HG03066 (cell line): Measurements from ENCODE around the gene ABCD3.
A peak's percentile ranks its signal among the peaks of the same experiment; 100 is the strongest.
"Not testable (repeated sequence)": the region's sequence is repeated elsewhere in the genome, so short reads cannot be mapped to it uniquely, and the experiment has no call there.

ENCODE experiments used
- ATAC-seq: cut with Tn5 transposase; IDR thresholded peaks from one replicate; pipeline ENCODE4 v1.9.1; 2021; ENCODE audit warnings: low read depth; ENCODE audit not compliant: unreplicated experiment

The ABCD3 gene

DNA sequence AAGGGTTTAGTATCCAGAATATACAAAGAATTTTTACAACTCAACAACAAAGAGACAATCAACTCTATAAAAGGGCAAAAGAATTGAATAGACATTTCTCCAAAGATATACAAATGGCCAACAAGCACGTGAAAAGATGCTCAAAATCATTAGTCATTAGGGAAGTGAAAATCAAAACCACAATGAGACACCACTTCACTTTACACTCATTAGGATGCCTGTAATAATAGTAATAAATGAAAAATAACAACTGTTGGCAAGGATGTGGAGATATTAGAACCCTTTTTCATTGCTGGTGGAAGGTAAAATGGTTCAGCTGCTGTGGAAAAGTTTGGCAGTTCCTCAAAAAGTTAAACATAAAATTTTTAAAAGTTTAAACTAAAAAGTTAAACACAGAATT is 7.0 kb upstream of the ABCD3 start:
- peak; percentile 71 for ATAC-seq

- no peak for ATAC-seq
Observed at GRCh38 chr1:94413311-94413710, 4.9 kb upstream of the ABCD3 start.

- ATAC-seq = no peak
Observed at GRCh38 chr1:94416901-94417727, 1.1 kb upstream of the ABCD3 start.

GRCh38 chr1:94417728-94417977 is 536 bp upstream of the ABCD3 start:
- no peak for ATAC-seq

DNA sequence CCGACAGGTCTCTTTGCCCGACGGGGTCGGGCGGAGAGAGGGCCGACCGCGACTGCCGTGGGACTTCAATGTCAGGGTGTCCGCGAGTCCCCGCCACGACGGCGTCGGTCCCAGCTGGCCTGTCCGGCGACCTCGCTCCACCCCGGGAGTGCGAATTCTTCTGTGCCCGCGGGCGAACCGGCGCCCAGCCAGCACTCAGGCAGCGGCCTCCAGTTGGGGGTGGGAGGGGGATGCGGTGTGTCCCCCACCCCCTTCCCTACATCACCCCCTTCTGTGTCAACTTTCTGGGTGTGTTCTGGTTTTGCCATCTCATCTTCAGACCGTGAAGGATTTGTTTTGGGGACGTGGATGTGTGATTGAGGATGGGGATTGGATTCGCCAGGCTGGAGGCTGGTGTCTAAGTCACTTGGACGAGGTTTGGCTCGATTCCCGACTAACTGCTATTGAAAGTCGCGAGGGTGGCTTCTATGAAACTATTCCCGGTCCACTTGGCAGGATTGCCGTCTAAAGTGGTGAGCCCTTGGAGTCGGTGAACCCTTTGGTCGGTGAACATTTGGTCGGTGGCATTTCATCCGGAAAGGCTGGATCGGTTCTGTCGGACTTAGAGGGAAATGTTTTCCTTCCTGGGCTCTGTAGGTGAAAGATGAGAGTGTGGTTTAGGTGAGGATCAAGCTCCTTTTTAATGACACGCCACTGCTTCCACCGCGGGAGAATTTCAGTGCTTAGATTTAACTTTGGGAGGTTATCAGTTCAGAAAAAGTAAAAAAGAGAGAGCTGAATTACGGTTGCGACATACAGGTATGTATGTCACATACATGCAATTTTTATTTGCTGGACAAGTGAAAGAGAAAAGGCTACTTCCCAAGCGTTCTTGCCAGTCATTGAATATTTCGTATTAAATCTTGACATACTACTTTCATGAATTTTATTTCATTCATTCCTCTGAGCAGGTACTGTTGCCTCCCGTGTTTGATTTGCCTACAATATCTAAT is 771 bp downstream of the ABCD3 start:
- ATAC-seq = peak; percentile 24

- ATAC-seq = no peak
Observed at GRCh38 chr1:94422115-94422820, 4.1 kb downstream of the ABCD3 start.

DNA sequence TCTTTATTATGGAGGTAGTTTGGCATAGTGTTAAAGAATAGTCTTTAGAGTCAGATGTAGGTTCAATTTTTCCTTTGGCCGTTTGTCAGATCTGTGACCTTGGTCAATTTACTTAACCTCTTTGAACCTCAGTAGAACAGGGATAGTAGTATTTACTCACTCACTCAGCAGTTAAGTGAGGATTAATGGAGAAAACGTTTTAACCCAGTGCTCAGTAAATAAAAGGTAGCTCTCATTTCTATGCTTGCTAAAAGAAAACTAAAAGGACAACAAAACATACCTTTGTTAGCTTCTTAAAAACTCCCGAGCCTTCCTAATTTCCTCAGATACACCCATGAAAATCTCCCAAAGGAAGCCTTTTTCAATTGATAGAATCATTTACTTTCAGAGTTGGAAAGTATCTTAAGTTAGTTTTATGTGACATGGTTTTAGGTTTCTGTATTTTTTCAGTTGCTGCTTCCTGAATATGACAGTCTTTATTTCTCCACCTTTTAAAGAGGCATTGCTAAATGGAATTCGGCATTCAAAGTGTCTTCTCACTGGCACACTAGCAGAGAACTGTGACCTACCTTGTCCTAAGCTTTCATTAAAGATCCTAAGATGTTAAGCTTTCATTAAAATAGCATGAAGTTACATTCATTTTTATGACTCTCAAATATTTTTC is 7.8 kb downstream of the ABCD3 start:
- ATAC-seq = no peak

GRCh38 chr1:94426485-94426870 is 8.3 kb downstream of the ABCD3 start:
- ATAC-seq = not testable (repeated sequence)

DNA sequence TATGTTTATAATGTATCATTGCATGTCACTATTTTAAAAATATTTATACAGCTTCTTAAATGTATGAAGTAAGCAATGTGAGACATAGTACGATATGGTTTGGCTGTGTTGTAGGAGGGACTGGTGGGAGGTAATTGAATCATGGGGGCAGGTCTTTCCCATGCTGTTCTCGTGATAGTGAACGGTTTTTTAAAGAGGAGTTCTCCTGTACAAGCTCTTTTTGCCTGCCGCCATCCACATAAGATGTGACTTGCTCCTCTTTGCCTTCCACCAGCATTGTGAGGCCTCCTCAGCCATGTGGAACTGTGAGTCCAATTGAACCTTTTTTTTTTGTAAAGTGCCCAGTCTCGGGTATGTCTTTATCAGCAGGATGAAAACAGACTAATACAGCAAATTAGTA is 10.3 kb downstream of the ABCD3 start:
- ATAC-seq = no peak

GRCh38 chr1:94428927-94429528 is 10.8 kb downstream of the ABCD3 start:
- ATAC-seq = not testable (repeated sequence)

DNA sequence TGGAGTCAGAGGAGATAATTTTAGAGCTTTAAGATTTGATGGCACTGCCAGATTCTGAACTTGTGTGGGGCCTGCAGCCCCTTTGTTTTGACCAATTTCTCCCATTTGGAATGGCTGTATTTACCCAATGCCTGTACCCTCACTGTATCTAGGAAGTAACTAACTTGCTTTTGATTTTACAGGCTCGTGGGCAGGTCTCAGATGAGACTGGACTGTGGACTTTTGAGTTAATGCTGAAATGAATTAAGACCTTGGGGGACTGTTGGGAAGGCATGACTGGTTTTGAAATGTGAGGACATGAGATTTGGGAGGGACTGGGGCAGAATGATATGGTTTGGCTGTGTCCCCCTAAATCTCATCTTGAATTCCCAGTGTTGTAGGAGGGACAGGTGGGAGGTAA is 11.9 kb downstream of the ABCD3 start:
- ATAC-seq = not testable (repeated sequence)

DNA sequence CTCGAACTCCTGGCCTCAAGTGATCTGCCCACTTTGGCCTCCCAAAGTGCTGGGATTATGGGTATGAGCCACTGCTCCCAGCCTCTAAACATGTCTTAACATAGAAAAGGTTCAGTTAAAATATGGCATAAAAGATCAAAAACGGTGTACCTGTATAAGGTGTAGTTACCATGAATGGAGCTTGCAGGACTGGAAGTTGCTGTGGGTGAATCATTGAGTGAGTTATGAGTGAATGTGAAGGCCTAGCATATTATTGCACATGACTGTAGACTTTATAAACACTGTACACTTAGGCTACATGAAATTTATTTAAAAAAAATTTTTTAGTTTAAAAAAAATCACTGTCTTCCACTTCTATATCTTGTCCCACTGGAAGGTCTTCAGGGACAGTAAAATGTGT is 15.7 kb downstream of the ABCD3 start:
- no peak for ATAC-seq

DNA sequence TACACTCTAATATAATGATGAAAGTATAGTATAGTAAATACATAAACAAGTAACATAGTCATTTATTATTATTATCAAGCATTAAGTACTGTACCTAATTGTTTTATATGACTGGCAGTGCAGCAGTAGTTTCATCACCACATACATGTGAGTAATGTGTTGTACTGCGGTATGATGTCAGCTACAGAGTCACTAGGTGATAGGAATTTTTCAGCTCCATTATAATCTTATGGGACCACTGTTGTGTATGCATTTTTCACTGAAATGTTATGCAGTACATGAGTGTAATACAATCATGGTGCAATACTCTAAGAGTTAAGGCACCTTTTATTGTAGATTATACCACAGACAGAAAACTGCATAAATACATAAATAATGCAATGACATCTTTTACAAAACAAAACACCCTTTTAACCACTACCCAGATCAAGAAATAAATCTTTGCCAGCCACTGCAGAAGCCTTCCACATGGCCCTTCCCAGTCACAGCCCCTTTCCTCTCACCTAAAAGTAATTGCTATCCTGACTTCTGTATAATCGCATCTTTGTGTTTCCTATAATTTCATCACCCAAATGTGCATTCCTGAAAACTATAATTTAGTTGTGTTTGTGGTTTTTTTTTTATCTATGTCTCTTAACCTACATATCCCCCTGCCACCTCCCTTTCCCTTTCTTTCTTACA is 16.3 kb downstream of the ABCD3 start:
- ATAC-seq = no peak

- no peak for ATAC-seq
Observed at GRCh38 chr1:94438692-94439276, 20.6 kb downstream of the ABCD3 start.

DNA sequence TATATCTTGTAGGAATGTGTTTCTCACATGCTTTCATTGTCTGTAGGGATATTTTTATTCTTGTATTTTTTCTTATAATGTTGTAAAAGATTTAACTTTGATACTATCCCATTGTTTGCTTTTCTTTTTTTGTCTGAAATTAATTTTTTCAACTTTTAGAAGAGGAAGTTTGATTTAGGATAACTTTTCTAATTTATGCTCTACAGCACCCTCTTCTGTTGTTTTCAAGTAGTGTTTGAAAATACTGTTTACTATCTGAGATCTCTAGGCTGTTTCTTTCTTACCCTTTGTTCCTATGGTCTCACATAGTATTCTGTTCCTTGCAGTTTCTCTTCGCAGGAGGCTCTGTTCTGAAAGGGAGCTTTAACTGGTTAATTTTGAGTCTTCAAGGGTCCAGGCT is 21.9 kb downstream of the ABCD3 start:
- ATAC-seq = no peak

DNA sequence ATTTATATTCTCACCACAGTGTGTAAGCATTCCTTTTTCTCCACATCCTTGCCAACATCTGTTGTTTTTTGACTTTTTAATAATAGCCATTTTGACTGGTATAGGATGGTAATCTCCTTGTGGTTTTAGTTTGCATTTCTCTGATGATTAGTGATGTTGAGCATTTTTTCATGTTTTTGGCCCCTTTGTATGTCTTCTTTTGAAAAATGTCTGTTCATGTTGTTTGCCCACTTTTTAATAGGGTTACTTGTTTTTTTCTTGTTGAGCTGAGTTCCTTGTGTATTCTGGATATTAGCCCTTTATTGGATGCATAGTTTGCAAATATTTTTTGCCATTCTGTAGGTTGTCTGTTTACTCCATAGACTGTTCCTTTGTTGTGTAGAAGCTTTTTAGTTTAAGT is 24.9 kb downstream of the ABCD3 start:
- not testable (repeated sequence) for ATAC-seq

GRCh38 chr1:94444819-94445218 is 26.6 kb downstream of the ABCD3 start:
- not testable (repeated sequence) for ATAC-seq

GRCh38 chr1:94445733-94446132 is 27.5 kb downstream of the ABCD3 start:
- not testable (repeated sequence) for ATAC-seq

- not testable (repeated sequence) for ATAC-seq
Observed at GRCh38 chr1:94446177-94446576, 28.0 kb downstream of the ABCD3 start.
